M059J (cell line): ENCODE results near the gene KRI1. TPM values are rescaled to one million over a fixed set of nuclear protein-coding genes. Genes with fewer than 3 reads are reported as not detected.

Experiments
- DNase-seq: peaks from one replicate; pipeline ENCODE4 v3.0.0-alpha.2; 2012; ENCODE audit warnings: low read depth
- total RNA-seq: library from RNA; depleted of rRNA; stranded (reverse); fragments of >200 nt; shearing (Covaris generic); gene quantifications from 2 replicates; pipeline ENCODE4 v1.2.3, GENCODE V29; 2014; rRNA removed

The KRI1 gene
- total RNA-seq: 10.2 and 10.5 TPM in 2 replicates

DNA sequence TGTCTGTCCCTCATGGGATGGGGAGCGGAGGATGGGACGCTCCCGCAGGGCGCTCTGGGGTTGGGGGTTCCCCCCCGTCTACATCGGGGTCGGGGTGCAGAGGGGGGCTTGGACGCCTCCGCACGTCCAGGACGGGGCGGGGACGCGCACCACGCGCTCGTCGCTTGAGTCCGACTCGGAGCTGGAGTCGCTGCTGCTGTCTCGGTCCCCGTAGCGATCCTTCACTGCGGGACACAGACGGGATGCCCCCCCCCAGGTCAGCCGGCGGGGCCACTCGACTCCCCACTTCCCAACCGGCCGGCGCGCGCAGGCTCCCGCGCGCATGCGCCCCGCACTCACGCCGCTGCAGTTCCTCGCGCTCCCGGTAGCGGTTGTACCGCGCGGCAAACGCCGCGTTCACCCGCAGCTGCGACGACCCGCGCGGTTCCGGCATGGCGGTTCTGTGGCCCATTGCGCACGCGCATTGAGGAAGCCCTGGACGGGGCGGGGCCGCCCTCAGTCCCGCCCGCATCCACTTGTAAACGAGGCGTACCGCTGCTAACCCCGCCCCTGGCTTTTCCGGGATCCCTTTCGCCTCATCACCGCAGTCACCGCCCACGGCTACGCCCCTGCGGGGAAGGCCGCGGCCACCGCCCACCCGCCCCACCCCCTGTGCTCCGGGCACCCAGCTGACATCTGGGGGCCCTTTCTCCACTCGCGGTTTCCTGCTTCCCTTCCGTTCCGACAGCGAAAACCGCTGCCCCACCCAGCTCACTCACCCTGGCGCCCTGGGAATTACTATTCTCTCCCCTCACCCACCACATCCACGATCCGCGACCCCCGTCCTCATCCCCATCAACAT lies at the start of gene KRI1:
TSS of gene KRI1 (minus strand) at position 444 of the 841 bp plus-strand sequence. CDS start at position 433, 11 bp downstream.
- peak; percentile 95 for DNase-seq

DNA sequence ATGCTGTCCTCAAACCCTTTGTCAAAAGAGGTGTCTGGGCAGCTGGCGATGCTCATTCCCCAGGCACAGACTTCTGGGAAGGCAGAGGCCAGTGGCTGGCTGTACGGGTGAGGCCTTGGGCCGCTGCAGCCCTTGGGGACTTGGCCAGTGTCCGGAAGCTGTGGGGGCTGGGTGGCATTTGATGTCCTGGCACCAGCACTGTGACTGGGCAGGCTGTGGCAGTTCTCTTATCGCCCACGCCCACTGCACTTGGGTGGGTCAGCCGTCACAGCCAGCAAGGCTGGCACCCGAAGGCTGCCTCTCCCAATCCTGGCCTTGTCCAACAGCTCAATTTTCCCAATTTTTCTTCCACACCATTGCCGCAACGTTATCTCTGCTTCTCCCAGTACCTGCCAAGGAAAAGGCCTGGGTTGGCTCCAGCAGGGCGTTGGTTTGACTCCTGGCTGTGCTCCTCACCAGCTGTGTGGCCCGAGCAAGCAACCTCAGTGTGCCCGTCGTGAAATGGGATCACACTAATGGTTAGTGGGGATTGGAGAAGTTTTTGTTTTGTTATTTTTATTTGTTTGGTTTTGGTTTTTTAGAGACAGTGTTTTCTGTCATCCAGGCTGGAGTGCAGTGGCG lies 46.8 kb upstream of the KRI1 start:
- no peak for DNase-seq

DNA sequence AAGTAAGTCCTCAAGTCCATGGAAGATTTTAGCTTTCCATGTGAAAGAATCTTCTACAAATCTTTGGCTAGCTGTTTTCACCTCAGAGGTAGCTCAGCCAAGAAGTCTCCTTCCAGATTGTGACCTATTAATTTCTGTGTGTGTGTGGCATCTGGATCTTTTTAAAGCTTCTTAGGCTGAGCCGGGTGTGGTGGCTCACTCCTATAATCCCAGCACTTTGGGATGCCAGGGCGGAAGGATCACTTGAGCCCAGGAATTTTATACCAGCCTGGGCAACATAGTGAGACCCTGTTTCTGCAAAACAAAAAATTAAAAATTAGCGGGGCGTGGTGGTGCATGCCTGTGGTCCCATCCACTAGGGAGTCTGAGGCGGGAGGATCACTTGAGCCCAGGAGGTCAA lies 46.1 kb upstream of the KRI1 start:
- DNase-seq: no peak

DNA sequence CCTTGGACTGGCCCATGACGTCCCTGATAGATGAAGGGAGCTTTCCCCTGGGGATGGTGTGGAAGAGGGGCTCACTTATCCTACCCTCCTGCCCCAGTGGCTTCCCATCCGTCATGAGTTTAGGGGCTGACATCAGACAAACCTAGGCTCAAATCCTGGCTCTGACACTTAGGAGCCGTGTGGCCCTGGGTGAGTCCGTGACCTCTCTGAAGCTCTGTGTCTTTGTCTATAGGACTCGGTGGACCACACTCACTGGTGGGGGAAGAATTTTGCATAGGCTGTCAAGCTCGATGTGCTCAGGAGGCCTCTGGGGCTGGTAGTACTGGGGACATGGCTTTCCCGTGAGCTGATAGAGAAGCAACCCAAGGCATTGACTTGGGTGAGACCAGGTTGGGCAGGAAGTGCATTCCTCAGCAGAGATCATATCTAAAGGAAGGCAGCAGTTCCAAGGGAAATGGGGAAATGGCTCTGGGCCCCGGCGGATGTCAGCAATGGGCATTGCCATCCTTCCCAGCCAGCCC lies 38.7 kb upstream of the KRI1 start:
- peak; percentile 60 for DNase-seq

DNA sequence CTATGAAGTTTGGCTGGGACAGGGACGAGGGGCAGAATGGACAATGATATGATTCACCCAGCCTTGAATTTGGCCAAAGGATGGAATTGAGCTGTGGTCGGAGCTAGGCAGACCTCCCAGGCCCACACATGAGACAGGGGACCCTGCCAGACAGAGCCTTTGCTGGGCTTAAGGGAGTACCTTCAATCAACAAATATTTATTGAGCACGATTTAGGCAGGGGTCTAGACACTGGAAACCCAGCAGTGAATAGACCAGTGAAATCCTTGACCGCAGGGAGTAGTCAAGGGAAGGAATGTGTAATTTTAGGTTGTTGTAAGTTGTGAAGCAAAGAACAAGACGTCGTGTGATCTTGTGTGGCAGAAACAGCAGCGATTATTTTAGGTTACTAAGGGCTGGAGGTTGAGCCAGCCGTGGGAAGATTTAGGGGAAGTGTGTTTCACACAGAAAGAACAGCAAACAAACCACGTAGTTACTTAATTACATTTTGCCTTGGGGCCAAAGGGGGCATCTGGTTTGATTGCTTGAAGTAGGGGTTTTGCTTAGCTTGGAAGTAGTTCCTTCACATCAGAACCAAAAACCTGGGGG lies 38.2 kb upstream of the KRI1 start:
- DNase-seq: peak; percentile 47

DNA sequence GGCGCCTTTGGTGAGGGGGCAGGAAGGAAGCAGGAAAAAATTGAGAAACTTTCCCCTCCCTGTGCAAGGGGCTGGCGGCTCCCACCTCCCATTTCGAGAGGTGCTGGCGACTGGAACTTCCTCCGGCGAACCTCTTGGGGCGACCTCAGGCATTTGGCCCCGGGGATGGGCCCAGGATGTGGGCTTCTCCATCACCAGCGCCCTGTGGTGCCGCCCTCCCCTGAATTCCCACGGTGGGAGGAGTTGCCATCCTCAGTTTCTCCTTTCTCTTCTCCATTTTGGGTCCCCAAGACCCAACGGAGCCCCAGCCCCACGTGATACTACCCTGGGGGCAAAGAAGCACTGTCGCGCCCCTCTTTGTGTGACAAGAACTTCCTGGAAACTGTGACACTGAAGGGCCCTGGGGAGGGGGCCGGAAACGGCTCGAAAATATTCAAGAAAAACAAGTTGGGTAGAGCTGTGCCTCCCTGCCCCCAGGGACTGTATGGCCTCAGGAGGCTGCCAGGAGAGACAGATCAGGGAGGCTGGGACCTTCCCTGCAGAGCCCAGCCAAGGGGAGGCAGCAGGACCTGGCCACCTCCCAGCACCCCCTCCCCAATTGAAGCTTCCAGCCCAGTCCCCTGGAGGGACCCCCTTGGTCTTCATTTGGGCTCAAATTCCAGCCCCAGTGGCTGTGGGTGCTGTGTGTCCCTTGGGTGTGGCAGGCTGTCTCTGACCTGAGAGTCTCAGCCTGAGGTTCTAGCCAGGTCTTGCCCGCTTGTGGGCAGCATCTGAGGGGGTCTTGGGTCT lies 37.5 kb upstream of the KRI1 start:
- DNase-seq: no peak

DNA sequence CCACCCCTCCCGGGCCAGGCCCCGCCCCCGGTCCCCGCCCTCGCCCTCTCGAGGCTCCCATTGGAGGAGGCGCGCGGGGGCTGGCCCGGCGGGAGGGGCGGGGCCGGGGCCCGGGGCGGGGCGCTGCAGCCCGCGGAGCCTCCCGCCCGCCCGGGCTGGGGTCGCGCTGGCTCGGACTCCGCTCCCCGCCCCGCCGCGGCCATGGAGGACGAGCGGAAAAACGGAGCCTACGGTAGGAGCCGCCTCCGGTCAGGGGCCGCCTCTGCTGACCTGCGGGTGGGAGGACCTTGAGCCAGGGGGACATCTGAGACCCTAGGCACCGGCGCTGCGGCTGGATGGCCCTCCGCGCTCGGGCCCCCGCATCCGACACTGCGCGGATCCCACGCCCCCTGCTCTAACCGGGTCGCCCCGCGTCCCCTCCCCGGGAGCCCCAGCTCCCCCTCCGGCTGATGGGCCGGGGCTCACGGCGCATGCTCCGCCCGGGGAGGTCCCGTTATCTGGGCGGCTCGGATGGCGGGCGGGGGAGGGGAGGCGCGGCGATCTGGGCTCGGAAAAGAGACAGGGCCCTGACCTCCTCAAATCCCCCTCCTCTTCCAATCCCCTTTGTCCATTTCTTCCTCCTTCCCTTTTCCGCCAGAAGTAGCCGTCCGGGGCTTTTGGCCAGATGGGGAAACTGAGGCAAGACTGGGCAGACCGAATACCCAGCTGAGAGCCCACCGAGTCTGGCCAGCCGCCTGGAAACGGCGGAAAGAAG lies 36.7 kb upstream of the KRI1 start:
- DNase-seq: peak; percentile 62

DNA sequence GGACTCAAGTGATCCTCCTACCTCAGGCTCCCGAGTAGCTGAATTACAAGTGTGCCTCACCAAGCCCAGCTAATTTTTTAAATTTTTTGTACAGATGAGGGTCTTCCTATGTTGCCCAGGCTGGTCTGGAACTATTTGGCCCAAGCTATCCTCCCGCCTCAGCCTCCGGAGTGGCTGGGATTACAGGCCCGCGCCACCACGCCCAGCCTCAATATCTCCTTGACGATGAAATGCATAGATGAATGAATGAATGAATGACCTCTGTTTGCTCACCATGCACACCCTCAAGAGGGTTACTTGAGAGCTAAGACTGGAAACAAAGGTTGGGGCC lies 36.2 kb upstream of the KRI1 start:
- DNase-seq: no peak

DNA sequence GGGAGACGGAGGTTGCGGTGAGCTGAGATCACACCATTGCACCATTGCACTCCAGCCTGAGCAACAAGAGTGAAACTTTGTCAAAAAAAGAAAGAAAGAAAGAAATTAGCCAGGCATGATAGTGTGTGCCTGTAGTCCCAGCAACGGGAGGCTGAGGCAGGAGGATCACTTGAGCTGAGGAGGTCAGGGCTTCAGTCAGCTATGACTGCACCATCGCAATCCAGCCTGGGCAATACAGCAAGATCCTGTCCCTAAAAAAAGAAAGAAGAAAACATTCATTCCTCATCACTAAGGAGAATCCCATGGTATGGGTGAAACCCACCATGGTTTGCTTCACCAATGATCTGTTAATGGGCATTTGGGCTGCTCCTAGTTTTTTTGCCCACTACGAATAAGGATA lies 34.3 kb upstream of the KRI1 start:
- DNase-seq: no peak

DNA sequence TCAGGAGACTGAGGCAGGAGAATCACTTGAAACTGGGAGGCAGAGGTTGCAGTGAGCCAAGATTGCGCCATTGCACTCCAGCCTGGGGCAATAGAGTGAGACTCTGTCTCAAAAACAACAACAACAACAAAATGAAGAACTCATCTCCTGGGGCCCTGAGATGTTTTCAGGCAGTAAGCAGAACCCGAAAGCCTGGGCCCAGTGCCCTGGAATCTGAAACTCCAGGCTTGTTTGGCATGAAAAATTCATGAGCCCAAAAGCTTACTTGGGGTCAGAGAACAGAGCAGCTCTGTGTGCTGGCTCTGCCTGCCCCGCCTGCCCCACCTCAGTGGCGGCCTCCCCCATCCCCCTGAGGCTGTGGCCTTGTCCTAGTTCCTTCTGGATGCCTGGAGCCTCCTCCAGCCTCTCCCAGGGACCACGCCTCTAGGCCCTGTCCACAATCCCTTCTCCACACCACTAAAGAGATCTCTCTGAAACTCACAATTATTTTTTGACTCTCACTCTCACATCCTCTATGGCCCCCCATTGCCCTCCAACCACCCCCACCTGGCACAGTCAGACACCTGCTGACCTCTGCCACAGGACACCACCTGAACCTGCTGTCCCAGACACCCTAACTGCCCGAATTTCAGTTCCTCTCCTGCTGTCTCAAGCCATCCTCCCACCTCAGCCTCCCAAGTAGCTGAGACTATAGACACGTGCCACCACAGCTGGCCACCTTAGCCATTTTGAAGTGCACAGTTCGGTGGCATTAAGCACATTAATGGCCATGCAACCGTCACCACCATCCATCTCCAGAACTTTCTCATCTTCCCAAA lies 28.2 kb upstream of the KRI1 start:
- DNase-seq: no peak

DNA sequence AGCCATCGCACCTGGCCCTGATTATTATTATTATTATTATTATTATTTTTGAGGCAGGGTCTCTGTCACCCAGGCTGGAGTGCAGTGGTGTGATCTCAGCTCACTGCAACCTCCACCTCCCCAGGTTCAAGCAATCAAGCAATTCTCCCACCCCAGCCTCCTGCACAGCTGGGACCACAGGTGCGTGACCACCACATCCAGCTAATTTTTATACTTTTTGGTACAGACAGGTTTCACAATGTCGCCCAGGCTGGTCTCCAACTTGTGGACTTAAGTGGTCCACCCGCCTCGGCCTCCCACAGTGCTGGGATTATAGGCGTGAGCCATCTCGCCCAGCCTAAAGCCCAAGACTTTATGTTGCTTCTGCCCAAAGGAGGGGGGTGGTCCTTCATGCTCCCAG lies 27.3 kb upstream of the KRI1 start:
- DNase-seq: no peak

DNA sequence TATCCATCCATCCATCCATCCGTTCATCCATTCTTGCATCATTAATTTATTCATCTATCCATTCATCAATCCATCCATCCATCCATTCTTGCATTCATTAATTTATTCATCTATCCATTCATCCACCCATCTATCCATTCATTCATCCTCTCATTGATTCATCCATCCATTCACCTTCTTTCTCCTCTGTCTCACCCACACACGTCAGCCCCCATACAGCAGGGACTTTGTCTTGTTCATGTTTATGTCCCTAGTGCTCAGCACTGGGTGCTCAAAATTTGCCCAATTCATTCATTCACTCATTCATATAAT lies 22.0 kb upstream of the KRI1 start:
- DNase-seq: no peak

DNA sequence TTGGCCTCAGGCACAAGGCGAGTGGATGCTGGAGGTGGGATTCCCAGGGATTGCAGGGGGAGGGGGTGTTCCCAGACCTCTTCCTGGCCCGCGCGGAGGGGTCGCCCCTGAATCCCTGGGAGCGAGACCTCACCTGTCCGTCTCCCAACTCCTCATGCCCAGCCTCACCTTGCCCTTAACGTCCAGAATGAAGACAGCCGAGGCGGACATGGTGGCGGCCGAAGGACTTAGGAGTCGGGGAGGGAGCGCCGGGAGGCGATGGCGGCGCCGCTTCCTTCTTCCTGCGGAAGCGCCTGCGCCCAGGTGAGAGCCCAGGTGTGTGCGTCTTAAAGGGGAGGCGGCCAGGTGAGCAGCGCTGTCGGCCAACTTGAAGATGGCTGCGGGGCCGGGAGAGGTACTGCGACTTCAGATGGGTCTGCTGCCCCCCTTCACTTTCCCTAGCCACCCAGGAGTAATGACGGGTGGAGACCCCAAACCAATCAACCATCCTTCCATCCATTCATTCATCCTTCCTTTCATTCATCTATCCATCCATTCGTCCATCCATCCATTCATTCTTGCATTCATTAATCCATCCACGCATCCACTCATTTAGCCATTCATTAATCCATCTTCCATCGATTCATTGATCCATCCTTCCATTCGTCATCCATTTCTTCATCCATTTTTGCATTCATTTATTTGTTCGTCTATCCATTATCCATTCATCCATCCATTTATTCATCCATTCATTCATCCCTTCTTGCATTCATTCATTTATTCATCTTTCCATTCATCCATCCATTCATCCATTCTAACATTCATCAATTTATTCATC lies 21.4 kb upstream of the KRI1 start, which contains the start of gene AP1M2:
TSS of gene AP1M2 (minus strand) at position 291 of the 817 bp plus-strand sequence. CDS start at position 210, 81 bp downstream.
- DNase-seq: no peak

DNA sequence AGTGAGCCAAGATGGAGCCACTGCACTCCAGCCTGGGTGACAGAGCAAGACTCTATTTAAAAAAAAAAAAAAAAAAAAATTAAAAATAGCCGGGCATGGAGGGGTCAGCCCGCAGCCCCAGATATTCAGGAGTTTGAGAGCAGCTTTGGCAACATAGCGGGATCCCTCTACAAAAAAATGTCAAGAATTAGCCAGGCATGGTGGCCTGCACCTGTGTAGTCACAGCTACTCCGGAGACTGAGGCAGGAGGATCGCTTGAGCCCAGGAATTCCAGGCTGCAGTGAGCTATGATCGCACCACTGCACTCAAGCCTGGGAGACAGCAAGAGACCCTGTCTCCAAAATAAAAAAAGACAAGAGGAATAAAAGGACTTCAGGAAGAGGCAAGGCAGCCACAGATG lies 20.6 kb upstream of the KRI1 start:
- DNase-seq: no peak

DNA sequence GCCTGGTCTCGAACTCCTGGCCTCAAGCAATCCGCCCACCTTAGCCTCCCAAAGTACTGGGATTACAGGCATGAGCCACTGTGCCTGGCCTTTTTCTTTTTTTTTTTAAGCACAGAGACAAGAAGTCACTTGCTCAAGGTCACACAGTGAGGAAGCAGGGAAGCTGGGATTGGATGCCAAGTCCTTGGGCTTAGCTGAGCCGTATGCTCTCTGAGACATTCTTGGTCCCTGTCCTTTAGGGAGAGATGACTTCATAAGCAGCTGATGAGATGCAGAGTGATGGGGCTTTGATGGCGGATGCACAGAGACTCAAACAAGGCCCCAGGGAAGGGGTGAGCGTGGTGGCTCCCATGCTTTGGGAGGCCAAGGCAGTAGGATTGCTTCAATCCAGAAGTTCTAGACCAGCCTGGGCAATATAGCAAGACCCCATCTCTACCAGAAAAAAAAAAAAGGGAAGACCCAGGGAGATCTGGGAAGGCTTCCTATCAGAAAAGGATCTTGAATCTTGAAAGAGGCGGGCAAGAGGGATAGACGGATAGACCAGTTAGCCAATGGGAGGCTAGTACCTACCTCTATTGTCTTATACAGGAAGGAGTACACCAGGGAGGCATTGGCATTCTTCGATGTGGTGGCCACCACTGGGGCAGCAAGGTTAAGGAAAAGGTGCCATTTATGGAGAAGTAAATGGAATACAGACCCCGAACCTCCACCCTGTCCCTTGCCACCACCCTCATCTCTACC lies 17.4 kb upstream of the KRI1 start:
- DNase-seq: peak; percentile 32

DNA sequence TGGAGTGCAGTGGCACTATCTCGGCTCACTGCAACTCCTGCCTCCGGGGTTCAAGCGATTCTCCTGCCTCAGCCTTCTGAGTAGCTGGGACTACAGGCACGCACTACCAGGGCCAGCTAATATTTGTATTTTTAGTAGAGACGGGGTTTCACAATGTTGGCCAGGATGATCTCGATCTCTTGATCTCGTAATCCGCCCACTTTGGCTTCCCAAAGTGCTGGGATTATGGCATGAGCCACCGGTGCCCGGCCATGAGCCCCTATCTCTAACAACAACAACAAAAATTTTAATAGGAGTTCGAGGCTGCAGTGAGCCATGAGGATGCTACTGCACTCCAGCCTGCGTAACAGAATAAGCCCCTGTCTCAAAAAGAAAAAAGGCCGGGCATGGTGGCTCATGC lies 16.3 kb upstream of the KRI1 start:
- DNase-seq: no peak

DNA sequence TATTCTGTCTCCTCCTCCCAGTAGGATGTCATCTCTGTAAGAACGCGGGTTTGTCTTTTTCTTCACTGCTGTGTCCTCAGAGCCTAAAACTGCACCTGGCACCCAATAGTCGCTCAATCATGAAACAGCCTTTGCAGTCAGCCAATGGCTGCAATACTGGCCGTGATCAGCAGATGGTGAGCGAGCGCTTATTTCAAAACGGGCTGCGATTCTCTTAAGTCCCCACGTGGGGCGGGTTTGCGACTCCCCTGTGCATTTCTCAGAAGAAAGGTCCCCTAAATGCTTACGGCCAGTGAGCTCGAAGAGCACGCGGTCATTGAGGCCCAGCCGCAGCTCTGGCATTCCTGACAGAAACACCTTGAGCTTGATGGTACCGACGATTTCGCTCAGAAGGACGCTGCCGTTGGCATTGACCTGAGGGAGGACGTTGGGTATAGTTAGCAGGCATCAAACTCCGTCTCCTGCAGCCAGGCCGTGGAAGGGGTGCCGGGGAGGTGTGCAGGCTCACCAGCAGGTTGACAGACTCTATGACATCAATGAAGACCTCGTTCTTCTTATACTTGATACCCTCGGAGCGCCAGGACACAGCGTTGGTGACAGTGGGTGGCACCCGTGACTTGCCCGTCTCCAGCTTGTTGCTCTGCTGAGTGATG lies 15.3 kb upstream of the KRI1 start:
- peak; percentile 86 for DNase-seq

DNA sequence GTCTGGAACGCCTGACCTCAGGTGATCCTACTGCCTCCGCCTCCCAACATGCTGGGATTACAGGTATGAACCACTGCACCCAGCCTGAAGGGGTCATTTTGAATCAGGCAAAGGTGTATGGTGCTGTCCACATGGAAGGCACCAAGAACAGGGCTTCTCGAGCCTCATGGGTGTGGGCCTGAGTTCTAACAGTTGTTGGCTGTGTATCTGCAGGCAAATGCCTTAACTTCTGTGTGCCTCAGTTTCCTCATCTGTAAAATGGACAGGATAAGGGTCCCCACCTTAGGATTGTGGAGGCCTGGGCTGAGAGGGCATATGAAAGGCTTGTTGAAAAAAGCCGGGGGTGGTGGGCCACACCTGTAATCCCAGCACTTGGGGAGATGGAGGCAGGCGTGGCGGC lies 12.1 kb upstream of the KRI1 start:
- DNase-seq: no peak
